GM23248 (cell line): ENCODE results near the gene TMIE. TPM values are rescaled to one million over a fixed set of nuclear protein-coding genes. Genes with fewer than 3 reads are reported as not detected.

Experiments
- DNase-seq: peaks from one replicate; pipeline ENCODE4 v3.0.0-alpha.2; 2015
- H2AFZ ChIP-seq: fragments of 200-600 bp; sonication (generic); 2 replicates; pipeline ENCODE4 v1.6.1; 2016; ENCODE audit warnings: antibody characterized with exemption
- H3F3A ChIP-seq: fragments of 200-600 bp; sonication (generic); 2 replicates; pipeline ENCODE4 v1.6.1; 2016; ENCODE audit warnings: mild to moderate bottlenecking, antibody characterized with exemption, mixed run types; ENCODE audit not compliant: insufficient read depth
- H3K27ac ChIP-seq: fragments of 200-600 bp; sonication (generic); 2 replicates; pipeline ENCODE4 v1.5.1; 2016; ENCODE audit warnings: mild to moderate bottlenecking
- H3K27me3 ChIP-seq: fragments of 200-600 bp; sonication (generic); replicated peaks from 2 replicates; pipeline ENCODE4 v1.6.1; 2016; ENCODE audit warnings: mild to moderate bottlenecking; ENCODE audit not compliant: insufficient read depth
- H3K36me3 ChIP-seq: fragments of 200-600 bp; sonication (generic); 2 replicates; pipeline ENCODE4 v1.6.1; 2016; ENCODE audit warnings: low read depth, mild to moderate bottlenecking
- H3K4me1 ChIP-seq: fragments of 200-600 bp; sonication (generic); 2 replicates; pipeline ENCODE4 v1.6.1; 2016; ENCODE audit warnings: mild to moderate bottlenecking; ENCODE audit not compliant: insufficient read depth
- H3K4me2 ChIP-seq: fragments of 200-600 bp; sonication (generic); one replicate; pipeline ENCODE4 v1.6.1; 2016; ENCODE audit warnings: mild to moderate bottlenecking; ENCODE audit not compliant: unreplicated experiment
- H3K4me3 ChIP-seq: fragments of 200-600 bp; sonication (generic); 2 replicates; pipeline ENCODE4 v1.5.1; 2016; ENCODE audit warnings: mild to moderate bottlenecking
- H3K79me2 ChIP-seq: fragments of 200-600 bp; sonication (generic); 2 replicates; pipeline ENCODE4 v1.6.1; 2016; ENCODE audit warnings: mild to moderate bottlenecking; ENCODE audit not compliant: insufficient read depth
- H3K9ac ChIP-seq: fragments of 200-600 bp; sonication (generic); 2 replicates; pipeline ENCODE4 v1.6.1; 2016; ENCODE audit warnings: mild to moderate bottlenecking
- H3K9me2 ChIP-seq: fragments of 200-600 bp; sonication (generic); 2 replicates; pipeline ENCODE4 v1.6.1; 2016; ENCODE audit warnings: mixed run types, mild to moderate bottlenecking, moderate library complexity; ENCODE audit not compliant: insufficient read depth
- H3K9me3 ChIP-seq: fragments of 200-600 bp; sonication (generic); one replicate; pipeline ENCODE4 v1.6.1; 2017; ENCODE audit warnings: low read depth
- H4K20me1 ChIP-seq: fragments of 200-600 bp; sonication (generic); 2 replicates; pipeline ENCODE4 v1.6.0; 2016; ENCODE audit not compliant: insufficient read depth
- EZH2 ChIP-seq: fragments of 200-600 bp; sonication (generic); IDR thresholded peaks from 2 replicates; pipeline ENCODE4 v1.6.1; 2018; ENCODE audit warnings: antibody characterized with exemption, mild to moderate bottlenecking; ENCODE audit not compliant: insufficient read depth, poor library complexity, severe bottlenecking
- EZH2phosphoT487 ChIP-seq: fragments of 200-600 bp; sonication (generic); IDR thresholded peaks from 2 replicates; pipeline ENCODE4 v1.6.1; 2018; ENCODE audit warnings: antibody characterized with exemption, moderate library complexity, mild to moderate bottlenecking, low read depth; ENCODE audit not compliant: insufficient read depth
- WGBS, 2 experiments: methylation state at CpG; one replicate each; pipeline ENCODE4 v1.1.6; 2015 to 2017; ENCODE audit warnings: low lambda C conversion rate in 2 of 2, low coverage in 1 of 2; ENCODE audit errors: missing lambda C conversion rate in 2 of 2; 5-methylcytosine and 5-hydroxymethylcytosine counted together
- in situ Hi-C: fragments of 300-500 bp; cut with MboI; formaldehyde crosslinking; loops from 2 replicates; pipeline ENCODE4 v1.15.0; 2020
- polyA plus RNA-seq: library from polyadenylated mRNA; unstranded; fragments of >200 nt; fragmentation: Nextera tagmentation; extraction: Ambion mirVana; gene quantifications from 2 replicates; pipeline ENCODE4 v1.2.1, GENCODE V29; 2016
- total RNA-seq: library from RNA; depleted of rRNA; stranded (reverse); fragments of >200 nt; shearing (Covaris generic); gene quantifications from 2 replicates; pipeline ENCODE4 v1.2.3, GENCODE V29; 2014

TMIE gene
- total and polyA plus RNA-seq, 2 experiments from 2014 or later, result 0.11 TPM; not detected in 1

DNA sequence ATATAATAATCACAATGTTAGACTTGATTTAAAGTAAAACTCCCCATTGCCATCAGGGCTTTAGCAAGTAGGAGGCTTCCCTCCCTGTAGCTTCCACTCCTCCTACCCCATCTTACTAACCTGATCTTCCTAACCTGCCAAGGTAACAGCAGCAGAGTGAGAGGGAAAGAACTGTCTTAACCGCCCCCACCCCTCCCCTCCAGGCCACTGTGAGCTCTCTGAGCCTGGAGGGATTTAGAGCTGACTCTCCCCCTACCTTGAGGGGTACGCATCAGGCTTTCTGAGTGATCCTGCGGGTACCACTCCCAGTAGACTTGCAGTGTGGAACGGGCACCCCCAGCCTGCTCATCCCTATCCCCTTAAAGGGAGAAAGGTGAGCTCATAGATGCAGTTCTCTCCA, 27.8 kb downstream of the TMIE start:
- in situ Hi-C loops, result no loop called here
- Histone ChIP-seq H3K27ac (no peak overlapping the region), H3K9me3 (no peaks in the 10 kb centered on the region), H2AFZ (no peak overlapping the region), H3K79me2 (no peaks in the 10 kb centered on the region), H3K4me1 (no peaks in the 10 kb centered on the region), H3K27me3 (peaks cover 32% of the 10 kb centered on the region), H3K9ac (no peak overlapping the region), H4K20me1 (no peaks in the 10 kb centered on the region), H3F3A (no peaks in the 10 kb centered on the region), H3K9me2 (no peaks in the 10 kb centered on the region), H3K36me3 (no peaks in the 10 kb centered on the region), H3K4me2 (no peak overlapping the region), H3K4me3 (no peak overlapping the region)
- TF ChIP-seq EZH2 (no peak), EZH2phosphoT487 (no peak)
- DNase-seq, result no peak
- WGBS, 2 experiments, result 67 to 76% methylated on average over 4 of the region's 4 CpGs

DNA sequence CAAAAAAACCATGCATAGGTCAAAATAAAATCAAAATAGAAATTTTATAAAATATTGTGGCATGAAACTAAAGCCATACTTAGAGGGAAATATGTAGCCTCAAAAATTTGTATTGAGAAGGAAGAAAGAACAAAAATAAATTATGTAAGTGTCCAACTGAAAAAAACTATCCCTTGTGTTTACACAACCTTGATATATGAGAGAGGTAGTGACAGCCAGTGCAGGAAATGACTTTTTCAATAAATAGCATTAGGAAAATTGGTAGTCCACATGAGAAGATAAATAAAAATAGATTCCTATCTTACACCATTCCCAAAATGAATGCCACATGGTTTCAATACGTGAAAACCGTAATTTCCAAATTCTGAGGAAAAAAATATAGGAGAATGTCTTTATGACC, 29.6 kb downstream of the TMIE start:
- Histone ChIP-seq H3K36me3 (no peaks in the 10 kb centered on the region), H3K4me2 (no peak overlapping the region), H2AFZ (no peak overlapping the region), H3K79me2 (no peaks in the 10 kb centered on the region), H3K27ac (no peak overlapping the region), H4K20me1 (no peaks in the 10 kb centered on the region), H3K4me3 (no peak overlapping the region), H3K9me2 (no peaks in the 10 kb centered on the region), H3K9ac (no peak overlapping the region), H3K4me1 (no peaks in the 10 kb centered on the region), H3K27me3 (peaks cover 32% of the 10 kb centered on the region), H3F3A (no peaks in the 10 kb centered on the region), H3K9me3 (no peaks in the 10 kb centered on the region)
- WGBS, 2 experiments, result 33 to 48% methylated on average over 2 of the region's 2 CpGs
- TF ChIP-seq EZH2 (no peak), EZH2phosphoT487 (no peak)
- DNase-seq, result no peak
- in situ Hi-C loops, result no loop called here

DNA sequence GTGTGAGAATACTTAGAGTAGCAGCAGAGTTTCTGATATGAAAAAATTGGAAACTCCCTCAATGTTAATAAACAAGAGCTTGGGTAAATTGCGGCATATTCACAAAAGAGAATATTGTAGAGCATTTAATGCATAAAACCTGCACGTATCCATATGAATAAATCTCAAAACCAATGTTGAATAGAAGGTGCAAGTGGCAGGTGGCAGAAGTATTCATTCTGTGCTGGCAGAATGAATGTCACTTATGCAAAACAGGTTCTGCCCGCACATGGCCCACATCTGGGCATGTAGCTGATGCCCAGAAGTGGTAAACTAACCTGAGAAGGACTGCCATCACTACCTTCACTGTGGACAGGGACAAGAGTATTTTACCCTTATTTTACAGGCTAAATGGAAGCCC, 30.6 kb downstream of the TMIE start:
- no peak overlapping the region for H3K9ac ChIP-seq
- H3K9me3 ChIP-seq, result no peaks in the 10 kb centered on the region
- H4K20me1 ChIP-seq, result no peaks in the 10 kb centered on the region
- peaks cover 32% of the 10 kb centered on the region for H3K27me3 ChIP-seq
- H3K4me2 ChIP-seq, result no peak overlapping the region
- no peaks in the 10 kb centered on the region for H3K36me3 ChIP-seq
- no peaks in the 10 kb centered on the region for H3K79me2 ChIP-seq
- DNase-seq, result no peak
- H3K4me3 ChIP-seq, result no peak overlapping the region
- H2AFZ ChIP-seq, result no peak overlapping the region
- no peaks in the 10 kb centered on the region for H3K9me2 ChIP-seq
- H3F3A ChIP-seq, result no peaks in the 10 kb centered on the region
- no peaks in the 10 kb centered on the region for H3K4me1 ChIP-seq
- no peak overlapping the region for H3K27ac ChIP-seq
- 66 to 67% methylated on average over 3 of the region's 3 CpGs for WGBS, 2 experiments
- TF ChIP-seq EZH2phosphoT487, result no peak
- no peak for TF ChIP-seq EZH2
- in situ Hi-C loops, result no loop called here

DNA sequence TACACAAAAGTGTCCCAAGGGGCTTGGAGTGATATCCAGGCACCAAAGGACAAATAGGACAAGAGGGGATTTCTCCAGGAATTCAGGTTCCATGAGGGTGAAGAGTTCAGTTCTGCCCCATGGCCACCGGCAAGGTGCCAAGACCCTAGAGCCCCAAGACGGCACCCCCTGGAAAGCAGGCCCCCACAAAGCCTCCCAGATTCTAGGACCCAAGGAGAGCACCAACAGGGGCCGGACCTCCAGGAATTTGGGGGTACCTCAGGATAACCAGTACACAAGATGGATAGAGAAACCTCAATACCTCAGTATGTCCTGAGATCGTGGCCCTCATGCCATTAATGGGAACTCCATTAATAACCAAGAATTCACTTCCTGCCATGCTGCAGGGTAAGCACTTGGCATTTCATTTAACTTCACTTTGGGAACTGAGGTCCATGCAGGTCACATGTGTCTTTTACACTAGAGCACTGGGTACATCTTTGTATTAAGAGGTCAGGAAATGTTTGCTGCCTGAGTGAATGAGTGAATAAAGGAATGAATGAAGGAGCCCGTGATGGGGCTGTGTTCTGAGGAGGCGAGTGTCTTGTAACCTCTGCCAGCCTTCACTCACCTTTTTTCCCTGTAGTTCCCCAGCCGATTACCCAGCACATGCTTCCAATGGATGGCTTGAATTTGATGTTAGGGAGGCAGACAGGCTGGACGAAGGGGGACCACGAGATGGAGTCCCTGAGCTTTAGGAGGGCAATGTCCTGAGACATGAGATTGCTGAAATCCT, 32.0 kb downstream of the TMIE start:
- H3K9me2 ChIP-seq, result no peaks in the 10 kb centered on the region
- DNase-seq, result peak; percentile 8
- no peak for TF ChIP-seq EZH2phosphoT487
- TF ChIP-seq EZH2, result no peak
- no peak overlapping the region for H3K4me3 ChIP-seq
- in situ Hi-C loops, result no loop called here
- H3K9ac ChIP-seq, result no peak overlapping the region
- WGBS, 2 experiments, result 51 to 54% methylated on average over 9 of the region's 9 CpGs
- H4K20me1 ChIP-seq, result no peaks in the 10 kb centered on the region
- no peaks in the 10 kb centered on the region for H3K4me1 ChIP-seq
- H2AFZ ChIP-seq, result no peak overlapping the region
- no peak overlapping the region for H3K27ac ChIP-seq
- H3K9me3 ChIP-seq, result no peaks in the 10 kb centered on the region
- no peaks in the 10 kb centered on the region for H3K79me2 ChIP-seq
- H3F3A ChIP-seq, result no peaks in the 10 kb centered on the region
- peaks cover 41% of the 10 kb centered on the region for H3K27me3 ChIP-seq
- H3K36me3 ChIP-seq, result no peaks in the 10 kb centered on the region
- no peak overlapping the region for H3K4me2 ChIP-seq
